BLaER1 (cell line): ENCODE results near the gene ANKRD53.

ENCODE experiments used
- H3K27ac ChIP-seq: shearing (Covaris generic); formaldehyde crosslinking; 2 replicates; pipeline ENCODE4 v1.8.1; 2022
- H3K27me3 ChIP-seq: shearing (Covaris generic); formaldehyde crosslinking; 2 replicates; pipeline ENCODE4 v1.8.1; 2022
- H3K36me3 ChIP-seq: shearing (Covaris generic); formaldehyde crosslinking; 2 replicates; pipeline ENCODE4 v1.8.1; 2022
- H3K4me1 ChIP-seq: shearing (Covaris generic); formaldehyde crosslinking; 2 replicates; pipeline ENCODE4 v1.8.1; 2022
- H3K4me2 ChIP-seq: shearing (Covaris generic); formaldehyde crosslinking; 2 replicates; pipeline ENCODE4 v1.8.1; 2022
- H3K4me3 ChIP-seq: shearing (Covaris generic); formaldehyde crosslinking; 2 replicates; pipeline ENCODE4 v1.8.1; 2022
- H3K9ac ChIP-seq: shearing (Covaris generic); formaldehyde crosslinking; 2 replicates; pipeline ENCODE4 v1.8.1; 2022
- H3K9me3 ChIP-seq: shearing (Covaris generic); formaldehyde crosslinking; 2 replicates; pipeline ENCODE4 v1.8.1; 2022
- H4K20me1 ChIP-seq: shearing (Covaris generic); formaldehyde crosslinking; 2 replicates; pipeline ENCODE4 v1.8.1; 2022
- Cebpa-rat ChIP-seq: shearing (Covaris generic); IDR thresholded peaks from 2 replicates; pipeline ENCODE4 v1.8.1; 2022

Gene ANKRD53

DNA sequence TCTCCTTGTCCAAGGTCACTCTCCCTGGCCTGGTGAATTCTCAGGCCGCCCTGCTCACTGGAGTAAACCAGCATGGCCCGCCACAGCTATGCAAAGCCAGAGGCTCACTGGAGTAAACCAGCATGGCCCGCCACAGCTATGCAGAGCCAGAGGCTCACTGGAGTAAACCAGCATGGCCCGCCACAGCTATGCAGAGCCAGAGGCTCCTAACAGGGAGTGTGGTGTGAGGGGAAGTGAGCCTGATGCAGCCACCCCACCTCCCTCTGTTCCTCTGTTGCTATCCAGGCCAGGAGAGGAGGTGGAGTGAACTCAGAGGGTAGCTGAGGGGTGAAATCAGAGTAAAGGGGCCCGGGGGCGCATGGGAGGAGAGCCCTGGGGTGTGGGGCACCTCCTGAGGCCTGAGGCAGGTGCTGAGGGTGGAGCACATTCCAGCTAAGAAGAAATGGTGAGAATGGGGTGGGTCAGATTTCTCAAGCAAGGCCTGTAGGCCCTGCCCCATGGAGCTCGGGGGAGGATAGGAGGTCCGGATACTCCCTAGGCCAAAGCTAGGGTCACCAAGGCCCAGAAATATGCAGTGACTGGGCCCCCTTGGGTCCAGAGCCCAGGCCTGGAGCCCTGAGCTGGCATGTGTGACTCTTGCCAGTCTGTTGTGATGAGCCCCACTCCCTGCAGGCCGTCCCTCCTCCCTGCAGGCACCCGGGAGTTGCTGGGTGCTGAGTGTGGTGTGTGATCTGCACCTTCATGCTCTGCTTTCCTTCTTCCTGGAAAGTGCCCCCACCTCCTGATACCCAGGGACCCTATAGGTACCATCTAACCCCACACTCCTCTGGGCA is 41.2 kb upstream of the ANKRD53 start:
- Histone ChIP-seq H3K4me1 (peaks cover 24% of the 10 kb centered on the region), H3K27ac (no peak overlapping the region), H3K4me2 (no peak overlapping the region), H3K27me3 (no peaks in the 10 kb centered on the region), H3K9ac (no peak overlapping the region), H3K9me3 (no peaks in the 10 kb centered on the region), H3K36me3 (0 out of 2 replicates have a peak, but pooled peaks cover 7% of the 10 kb centered on the region), H3K4me3 (no peak overlapping the region), H4K20me1 (no peaks in the 10 kb centered on the region)
- TF ChIP-seq Cebpa-rat = no peak

DNA sequence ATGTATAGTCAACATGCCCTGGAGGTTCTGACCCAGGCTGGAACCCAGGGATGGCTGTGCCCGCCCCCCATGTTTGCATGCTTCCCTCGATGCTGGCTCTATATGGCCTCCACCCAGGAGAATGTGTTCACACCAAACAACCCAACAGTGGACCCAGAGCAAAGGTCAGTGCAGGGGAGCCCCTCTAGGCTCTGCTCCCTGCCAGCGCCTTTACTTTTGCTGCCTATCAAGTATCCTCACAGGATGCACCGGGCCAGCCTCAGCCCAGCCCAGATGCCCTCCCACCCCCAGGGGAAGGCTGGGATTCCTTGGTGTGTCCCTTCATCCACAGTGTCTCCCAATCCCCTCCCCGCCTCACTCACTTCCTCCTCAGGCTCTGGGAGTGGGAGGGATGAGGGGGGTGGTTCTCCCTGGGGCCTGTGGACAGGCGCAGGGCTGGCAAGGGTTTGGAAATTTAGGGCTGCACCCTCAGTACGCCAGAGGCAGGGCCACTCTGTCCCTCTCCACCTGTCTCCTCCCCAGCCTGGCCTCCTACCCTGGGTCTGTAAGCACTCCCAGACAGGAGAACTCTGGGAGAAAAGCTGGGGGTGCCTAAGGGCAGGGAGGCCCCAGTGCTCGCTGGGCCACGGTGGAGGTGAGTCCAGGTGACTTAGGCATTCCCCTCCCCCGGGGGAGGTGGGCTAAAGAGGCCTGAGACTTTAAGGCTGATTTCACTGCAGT is 40.4 kb upstream of the ANKRD53 start:
- Histone ChIP-seq H3K36me3 (0 out of 2 replicates have a peak, but pooled peaks cover 8% of the 10 kb centered on the region), H3K4me1 (peaks cover 18% of the 10 kb centered on the region; the same call in 1 of the 2 replicates), H3K27me3 (no peaks in the 10 kb centered on the region), H3K9me3 (no peaks in the 10 kb centered on the region), H3K27ac (no peak overlapping the region), H3K4me2 (no peak overlapping the region), H4K20me1 (no peaks in the 10 kb centered on the region), H3K4me3 (no peak overlapping the region), H3K9ac (no peak overlapping the region)
- TF ChIP-seq Cebpa-rat = no peak

DNA sequence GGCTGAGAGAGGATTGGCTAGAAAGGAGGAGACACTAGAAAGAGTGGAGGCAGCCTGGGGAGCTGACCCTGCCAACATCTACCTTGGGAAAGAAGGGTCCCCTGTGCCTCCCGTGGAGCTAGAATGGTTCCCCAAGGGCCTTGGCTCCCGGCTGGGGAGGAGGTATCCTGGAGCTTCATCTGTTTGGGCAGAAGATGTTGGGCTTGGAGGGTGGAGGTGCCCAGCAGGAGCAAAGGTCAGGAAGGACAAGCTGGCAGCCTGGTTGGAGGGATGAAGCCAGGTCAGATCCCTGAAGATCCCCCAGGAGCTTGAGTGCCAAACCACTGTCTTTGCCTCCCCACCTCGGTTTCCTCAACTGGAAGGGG is 39.9 kb upstream of the ANKRD53 start:
- Histone ChIP-seq H3K4me2 (no peak overlapping the region), H3K9ac (no peak overlapping the region), H3K36me3 (0 out of 2 replicates have a peak, but pooled peaks cover 8% of the 10 kb centered on the region), H3K27me3 (no peaks in the 10 kb centered on the region), H3K4me1 (peaks cover 13% of the 10 kb centered on the region; the same call in 1 of the 2 replicates), H3K27ac (no peak overlapping the region), H3K4me3 (no peak overlapping the region), H3K9me3 (no peaks in the 10 kb centered on the region), H4K20me1 (no peaks in the 10 kb centered on the region)
- TF ChIP-seq Cebpa-rat = no peak

DNA sequence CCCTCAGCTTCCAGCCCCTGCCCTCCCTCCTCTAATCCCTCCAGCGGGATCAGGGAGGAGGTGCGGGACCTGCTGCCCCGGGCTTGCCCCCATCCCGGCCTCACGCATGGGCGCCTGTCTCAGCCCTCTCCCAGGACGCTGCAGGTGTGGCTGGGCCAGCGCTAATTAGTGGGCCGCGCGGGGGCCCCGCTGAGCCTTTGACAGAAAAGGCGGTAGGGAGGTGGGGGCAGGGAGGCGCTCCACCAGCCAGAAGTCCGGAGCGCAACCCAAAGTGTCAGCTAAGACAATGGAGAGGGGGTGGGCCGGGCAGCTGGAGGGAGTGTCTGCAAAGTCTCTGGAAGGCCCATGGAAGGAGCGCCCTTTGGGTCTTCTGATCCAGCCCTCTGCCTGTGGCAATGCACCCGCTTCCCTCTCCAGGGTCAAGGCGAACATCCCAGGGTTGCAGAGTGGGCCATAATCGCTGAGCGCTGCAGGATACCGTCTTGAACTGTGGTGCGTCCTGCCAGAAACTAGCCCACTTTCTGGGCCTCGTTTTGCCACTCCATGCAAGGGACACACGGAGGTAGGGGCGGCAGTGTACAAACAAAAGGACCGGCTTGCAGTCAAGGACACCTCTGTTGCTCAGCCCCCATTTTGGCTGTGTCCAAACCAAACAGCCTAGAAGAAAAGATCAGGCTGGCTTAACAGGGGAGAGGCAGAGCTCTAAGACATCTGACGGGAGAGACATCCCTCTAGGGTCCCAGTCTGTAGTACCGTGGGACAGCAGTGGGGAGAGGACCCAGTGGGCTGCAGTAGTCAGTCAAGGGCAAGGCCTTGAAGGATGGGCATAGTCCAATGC is 39.2 kb upstream of the ANKRD53 start:
- Histone ChIP-seq H4K20me1 (no peaks in the 10 kb centered on the region), H3K27ac (no peak overlapping the region), H3K4me1 (peaks cover 11% of the 10 kb centered on the region; the same call in 1 of the 2 replicates), H3K9ac (no peak overlapping the region), H3K4me2 (no peak overlapping the region), H3K27me3 (no peaks in the 10 kb centered on the region), H3K4me3 (no peak overlapping the region), H3K9me3 (no peaks in the 10 kb centered on the region), H3K36me3 (0 out of 2 replicates have a peak, but pooled peaks cover 8% of the 10 kb centered on the region)
- TF ChIP-seq Cebpa-rat = no peak

DNA sequence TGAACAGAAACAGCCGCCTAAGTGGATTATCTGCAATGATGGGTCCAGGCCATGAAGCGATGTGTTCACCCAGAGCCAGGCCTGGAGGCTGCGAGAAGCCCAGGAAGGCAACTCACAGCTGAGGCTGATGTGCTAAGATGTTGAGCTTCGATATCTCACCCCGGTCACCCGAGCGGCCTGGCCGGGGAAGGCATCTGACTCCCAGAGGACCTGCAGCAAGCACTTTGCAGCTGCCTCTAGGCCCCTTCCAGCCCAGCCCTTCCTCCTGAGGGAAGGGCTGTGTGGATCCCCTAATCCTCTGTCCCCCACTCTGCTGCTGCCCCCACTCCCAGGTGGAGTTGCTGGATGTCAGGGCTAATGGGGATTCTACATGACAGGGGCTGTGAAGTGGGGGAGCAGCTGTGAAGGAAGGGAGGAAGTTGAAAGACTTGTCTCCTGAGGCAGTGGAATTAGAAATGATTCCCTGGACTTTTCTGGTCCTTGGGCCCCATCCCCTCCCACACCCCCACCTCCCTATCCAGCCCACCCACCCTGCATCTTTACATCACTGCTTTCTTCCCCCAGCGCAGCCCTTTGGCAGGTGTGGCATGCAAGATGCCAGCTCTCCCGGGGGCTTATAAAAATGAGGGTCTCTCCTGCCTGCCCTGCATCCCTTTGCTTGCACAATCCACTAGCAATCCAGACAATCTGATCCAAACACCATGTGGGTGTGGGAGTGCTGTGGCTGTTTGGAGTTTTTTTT is 38.4 kb upstream of the ANKRD53 start:
- Histone ChIP-seq H3K27me3 (no peaks in the 10 kb centered on the region), H3K4me1 (peaks cover 5% of the 10 kb centered on the region; the same call in 1 of the 2 replicates)

DNA sequence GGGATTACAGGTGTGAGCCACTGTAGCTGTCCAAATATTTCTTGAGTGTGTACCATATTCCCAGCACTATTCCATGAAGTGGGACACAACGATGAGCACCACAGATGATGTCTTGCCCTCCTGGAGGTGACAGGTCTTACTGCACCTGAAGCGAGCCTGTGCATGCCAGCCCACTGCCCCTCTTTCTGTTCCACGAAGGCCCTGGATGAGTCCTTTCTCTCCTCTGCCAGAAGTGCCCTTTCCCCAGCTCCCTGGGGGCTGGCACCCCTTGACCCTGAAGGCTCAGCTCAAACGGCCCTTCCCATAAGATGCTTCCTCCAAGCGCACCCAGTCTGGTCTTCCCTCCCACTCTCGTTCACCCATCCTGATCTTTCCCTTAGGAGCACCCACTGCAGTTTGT is 37.2 kb upstream of the ANKRD53 start:
- no peak overlapping the region for H3K27ac ChIP-seq
- no peaks in the 10 kb centered on the region for H4K20me1 ChIP-seq
- no peak for TF ChIP-seq Cebpa-rat
- peaks cover under 1% of the 10 kb centered on the region for H3K4me1 ChIP-seq
- H3K4me2 ChIP-seq = no peak overlapping the region
- no peak overlapping the region for H3K4me3 ChIP-seq
- H3K9ac ChIP-seq = no peak overlapping the region
- H3K36me3 ChIP-seq = 0 out of 2 replicates have a peak, but pooled peaks cover 8% of the 10 kb centered on the region
- no peaks in the 10 kb centered on the region for H3K27me3 ChIP-seq
- no peaks in the 10 kb centered on the region for H3K9me3 ChIP-seq

More for the DNA sequence above, 38.4 kb upstream of the ANKRD53 start:
- H3K27ac ChIP-seq = no peak overlapping the region
- H3K9ac ChIP-seq = no peak overlapping the region
- H3K9me3 ChIP-seq = no peaks in the 10 kb centered on the region
- TF ChIP-seq Cebpa-rat = no peak
- no peak overlapping the region for H3K4me3 ChIP-seq
- H3K36me3 ChIP-seq = 0 out of 2 replicates have a peak, but pooled peaks cover 8% of the 10 kb centered on the region
- no peak overlapping the region for H3K4me2 ChIP-seq
- H4K20me1 ChIP-seq = no peaks in the 10 kb centered on the region

DNA sequence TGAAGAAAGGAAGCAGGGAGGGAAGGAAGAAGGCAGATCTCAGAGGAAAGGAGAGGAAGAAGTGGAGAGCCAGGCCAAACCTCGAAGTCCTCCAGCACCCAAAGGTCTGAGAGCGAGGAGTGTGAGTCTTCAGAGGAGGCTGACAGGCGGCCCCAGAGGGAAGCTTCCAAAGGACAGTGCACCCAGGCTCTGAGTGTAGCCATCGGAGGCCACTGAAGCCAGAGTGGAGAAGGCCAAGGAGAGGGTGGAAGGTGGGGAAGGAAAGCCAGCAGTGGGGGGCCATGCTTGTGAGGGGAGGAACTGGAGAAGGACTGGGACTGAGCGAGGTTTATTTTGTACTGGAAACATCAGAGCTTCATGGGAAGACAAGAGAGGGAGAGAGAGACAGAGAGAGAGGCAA is 36.7 kb upstream of the ANKRD53 start:
- H3K4me2 ChIP-seq = no peak overlapping the region
- no peak overlapping the region for H3K9ac ChIP-seq
- 0 out of 2 replicates have a peak, but pooled peaks cover 8% of the 10 kb centered on the region for H3K36me3 ChIP-seq
- H3K27ac ChIP-seq = no peak overlapping the region
- no peak for TF ChIP-seq Cebpa-rat
- H4K20me1 ChIP-seq = no peaks in the 10 kb centered on the region
- no peaks in the 10 kb centered on the region for H3K27me3 ChIP-seq
- no peaks in the 10 kb centered on the region for H3K9me3 ChIP-seq
- H3K4me3 ChIP-seq = no peak overlapping the region
- peaks cover 6% of the 10 kb centered on the region for H3K4me1 ChIP-seq

DNA sequence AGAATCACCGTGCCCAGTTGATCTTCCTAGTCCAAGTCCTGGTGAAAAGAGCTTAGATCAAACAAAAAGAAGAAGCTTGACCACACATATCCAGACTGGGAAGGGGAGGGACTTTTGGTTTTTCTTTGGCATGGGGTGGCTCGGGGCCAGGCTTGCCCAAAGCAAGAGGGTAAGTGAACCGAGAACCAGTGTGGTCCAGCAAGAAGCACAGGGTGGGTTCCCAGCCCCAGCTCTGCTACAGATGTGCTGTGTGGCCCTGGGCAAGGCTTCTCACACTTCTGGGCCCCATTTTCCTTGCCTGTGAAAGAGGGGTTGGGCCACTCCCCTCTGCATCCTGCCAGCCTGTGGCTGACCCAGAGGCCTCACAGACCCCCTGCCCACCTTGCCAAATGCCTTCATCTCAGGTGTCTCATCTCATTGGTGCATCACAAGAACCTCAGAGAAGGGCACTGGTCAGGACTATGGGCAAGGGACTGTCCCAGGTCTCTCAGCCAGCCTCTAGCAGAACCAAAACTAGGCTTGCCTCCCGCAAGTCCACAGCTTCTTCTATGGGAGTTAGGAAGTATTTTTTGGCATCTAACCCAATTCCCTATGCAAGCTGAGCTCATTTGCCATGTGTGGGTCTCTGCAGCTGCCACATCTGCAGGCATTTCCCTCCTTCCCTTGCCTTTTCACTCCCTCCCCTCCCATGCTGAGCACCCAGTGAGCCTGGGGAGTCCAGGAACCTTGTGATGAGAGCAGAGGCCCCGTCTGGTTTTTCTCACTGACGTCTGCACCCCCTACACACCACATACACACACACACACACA is 35.8 kb upstream of the ANKRD53 start:
- Histone ChIP-seq H3K9me3 (no peaks in the 10 kb centered on the region), H4K20me1 (no peaks in the 10 kb centered on the region), H3K9ac (no peak overlapping the region), H3K36me3 (0 out of 2 replicates have a peak, but pooled peaks cover 8% of the 10 kb centered on the region), H3K27ac (no peak overlapping the region), H3K4me3 (no peak overlapping the region), H3K4me2 (no peak overlapping the region), H3K4me1 (peaks cover 15% of the 10 kb centered on the region), H3K27me3 (no peaks in the 10 kb centered on the region)
- no peak for TF ChIP-seq Cebpa-rat
